GM18517 (cell line): ENCODE data around the gene LRP10.
"Not testable (repeated sequence)": the region's sequence is repeated elsewhere in the genome, so short reads cannot be mapped to it uniquely, and the experiment has no call there.

Source experiments
- ATAC-seq: cut with Tn5 transposase; IDR thresholded peaks from one replicate; pipeline ENCODE4 v1.9.1; 2021; ENCODE audit warnings: mild to moderate bottlenecking, moderate library complexity; ENCODE audit not compliant: unreplicated experiment

The LRP10 gene

DNA sequence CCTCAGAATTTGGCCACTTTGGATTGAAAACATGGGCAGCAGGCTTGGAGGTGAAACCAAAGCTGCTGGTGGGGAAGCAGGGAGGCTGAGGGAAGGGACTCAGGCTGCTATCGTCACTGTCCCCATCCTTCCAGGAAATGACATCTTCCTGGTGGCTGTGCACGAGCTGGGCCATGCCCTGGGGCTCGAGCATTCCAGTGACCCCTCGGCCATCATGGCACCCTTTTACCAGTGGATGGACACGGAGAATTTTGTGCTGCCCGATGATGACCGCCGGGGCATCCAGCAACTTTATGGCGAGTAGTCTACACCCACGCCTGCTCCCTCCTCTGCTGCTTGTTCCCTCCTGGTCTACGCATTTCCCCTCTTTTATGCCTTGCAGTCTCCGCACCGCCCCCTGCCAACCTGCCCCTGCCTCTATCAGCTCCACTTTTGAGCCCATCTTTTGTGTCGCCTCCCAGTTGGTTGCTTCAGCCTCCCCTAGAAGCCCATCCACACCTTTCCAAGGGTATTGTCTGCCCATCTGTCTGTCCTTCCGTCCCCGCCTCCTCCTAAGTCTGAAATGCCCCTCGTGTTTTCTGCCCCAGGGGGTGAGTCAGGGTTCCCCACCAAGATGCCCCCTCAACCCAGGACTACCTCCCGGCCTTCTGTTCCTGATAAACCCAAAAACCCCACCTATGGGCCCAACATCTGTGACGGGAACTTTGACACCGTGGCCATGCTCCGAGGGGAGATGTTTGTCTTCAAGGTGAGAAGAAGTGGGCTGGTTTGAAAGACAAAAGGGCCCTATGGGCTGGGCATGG lies 28.2 kb upstream of the LRP10 start:
- ATAC-seq, result no peak

- ATAC-seq, result no peak
Observed at GRCh38 chr14:22844221-22845102, 27.1 kb upstream of the LRP10 start.

DNA sequence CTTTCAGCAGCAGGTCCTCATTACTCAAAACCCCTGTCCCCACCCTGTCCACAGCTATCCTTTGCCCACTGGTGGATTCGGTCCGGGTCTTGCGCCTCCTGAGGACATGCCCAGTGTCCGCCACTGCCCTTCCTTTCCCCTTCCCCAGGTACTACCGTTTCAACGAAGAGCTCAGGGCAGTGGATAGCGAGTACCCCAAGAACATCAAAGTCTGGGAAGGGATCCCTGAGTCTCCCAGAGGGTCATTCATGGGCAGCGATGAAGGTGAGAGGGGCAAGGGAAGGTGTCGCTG lies 26.5 kb upstream of the LRP10 start:
- ATAC-seq, result no peak

- ATAC-seq, result no peak
Observed at GRCh38 chr14:22845821-22846625, 25.5 kb upstream of the LRP10 start.

DNA sequence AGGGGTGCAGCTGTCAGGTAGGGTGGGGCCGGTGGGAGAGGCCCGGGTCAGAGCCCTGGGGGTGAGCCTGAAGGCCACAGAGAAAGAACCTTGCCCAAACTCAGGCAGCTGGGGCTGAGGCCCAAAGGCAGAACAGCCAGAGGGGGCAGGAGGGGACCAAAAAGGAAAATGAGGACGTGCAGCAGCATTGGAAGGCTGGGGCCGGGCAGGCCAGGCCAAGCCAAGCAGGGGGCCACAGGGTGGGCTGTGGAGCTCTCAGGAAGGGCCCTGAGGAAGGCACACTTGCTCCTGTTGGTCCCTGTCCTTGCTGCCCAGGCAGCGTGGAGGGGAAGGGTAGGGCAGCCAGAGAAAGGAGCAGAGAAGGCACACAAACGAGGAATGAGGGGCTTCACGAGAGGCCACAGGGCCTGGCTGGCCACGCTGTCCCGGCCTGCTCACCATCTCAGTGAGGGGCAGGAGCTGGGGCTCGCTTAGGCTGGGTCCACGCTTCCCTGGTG lies 24.7 kb upstream of the LRP10 start:
- ATAC-seq, result no peak

- ATAC-seq, result no peak
Observed at GRCh38 chr14:22847661-22848341, 23.7 kb upstream of the LRP10 start.

DNA sequence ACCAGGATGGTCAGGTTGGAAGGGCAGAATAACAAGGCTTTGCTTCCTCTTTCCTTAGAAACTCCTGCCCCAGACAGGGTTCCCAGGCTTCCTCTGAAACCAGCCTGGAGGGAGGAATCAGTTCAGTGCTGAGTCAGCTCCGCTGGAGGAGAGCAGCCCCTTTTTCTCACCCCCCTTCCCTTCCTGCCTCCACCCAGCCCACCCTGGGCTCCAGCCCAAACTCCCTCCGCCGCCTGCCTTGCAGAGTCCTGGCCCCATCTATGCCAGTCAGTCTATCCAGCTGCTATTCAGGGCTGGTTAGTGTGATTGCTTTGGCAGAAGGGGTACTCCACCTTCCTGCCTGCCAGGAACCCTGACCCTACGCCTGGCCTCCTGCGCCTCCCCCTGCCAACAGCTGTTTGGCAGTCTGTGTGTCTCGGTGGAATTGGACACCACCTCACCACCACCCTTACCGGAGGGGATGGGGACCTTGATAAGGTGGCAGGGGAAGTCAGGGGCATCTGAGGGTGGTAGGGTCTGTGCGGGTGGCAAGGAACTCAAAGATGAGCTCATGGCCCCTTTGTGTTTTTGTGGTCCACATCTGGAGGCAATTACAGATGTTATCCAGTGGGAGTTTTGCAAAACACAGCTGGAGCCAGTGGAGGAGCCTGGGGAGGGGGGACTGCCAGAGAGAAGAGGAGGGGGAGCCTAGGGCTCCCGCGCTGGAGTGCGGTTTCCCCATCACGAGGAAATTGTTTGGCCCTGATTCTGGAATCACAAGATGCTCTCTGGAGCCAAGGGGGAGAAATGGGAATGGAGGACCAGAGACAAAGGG lies 23.0 kb upstream of the LRP10 start:
- ATAC-seq, result no peak

GRCh38 chr14:22849212-22849819 lies 22.2 kb upstream of the LRP10 start:
- ATAC-seq, result no peak

GRCh38 chr14:22850944-22851764 lies 20.4 kb upstream of the LRP10 start:
- ATAC-seq, result no peak

DNA sequence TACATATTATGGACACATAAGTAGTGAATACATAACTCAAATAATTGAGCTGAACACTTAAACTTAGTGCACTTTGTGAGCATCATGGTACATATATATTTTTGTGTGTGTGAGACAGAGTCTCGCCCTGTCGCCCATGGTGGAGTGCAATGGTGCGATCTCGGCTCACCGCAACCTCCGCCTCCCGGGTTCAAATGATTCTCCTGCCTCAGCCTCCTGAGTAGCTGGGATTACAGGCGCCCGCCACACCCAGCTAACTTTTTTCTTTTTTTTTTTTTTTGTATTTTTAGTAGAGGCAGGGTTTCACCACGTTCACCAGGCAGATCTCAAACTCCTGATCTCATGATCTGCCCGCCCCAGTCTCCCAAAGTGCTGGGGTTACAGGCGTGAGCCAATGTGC lies 19.4 kb upstream of the LRP10 start:
- ATAC-seq, result not testable (repeated sequence)

DNA sequence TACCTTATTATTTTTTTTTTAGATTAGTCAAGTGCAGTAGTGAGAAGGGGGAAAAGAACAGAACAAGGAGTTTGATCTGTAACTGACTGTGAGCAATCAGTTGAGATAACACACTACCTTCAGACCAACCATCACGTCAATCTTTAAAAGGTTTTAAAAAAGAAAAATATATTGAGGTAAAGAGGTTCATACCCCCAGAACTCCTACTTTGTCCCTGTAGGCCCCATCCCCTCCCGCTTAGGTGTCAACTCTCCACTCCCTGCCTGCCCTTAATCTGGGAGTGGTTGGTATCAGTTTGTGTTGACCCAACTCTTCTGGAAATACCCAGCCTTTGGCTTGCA lies 19.0 kb upstream of the LRP10 start:
- ATAC-seq, result no peak

DNA sequence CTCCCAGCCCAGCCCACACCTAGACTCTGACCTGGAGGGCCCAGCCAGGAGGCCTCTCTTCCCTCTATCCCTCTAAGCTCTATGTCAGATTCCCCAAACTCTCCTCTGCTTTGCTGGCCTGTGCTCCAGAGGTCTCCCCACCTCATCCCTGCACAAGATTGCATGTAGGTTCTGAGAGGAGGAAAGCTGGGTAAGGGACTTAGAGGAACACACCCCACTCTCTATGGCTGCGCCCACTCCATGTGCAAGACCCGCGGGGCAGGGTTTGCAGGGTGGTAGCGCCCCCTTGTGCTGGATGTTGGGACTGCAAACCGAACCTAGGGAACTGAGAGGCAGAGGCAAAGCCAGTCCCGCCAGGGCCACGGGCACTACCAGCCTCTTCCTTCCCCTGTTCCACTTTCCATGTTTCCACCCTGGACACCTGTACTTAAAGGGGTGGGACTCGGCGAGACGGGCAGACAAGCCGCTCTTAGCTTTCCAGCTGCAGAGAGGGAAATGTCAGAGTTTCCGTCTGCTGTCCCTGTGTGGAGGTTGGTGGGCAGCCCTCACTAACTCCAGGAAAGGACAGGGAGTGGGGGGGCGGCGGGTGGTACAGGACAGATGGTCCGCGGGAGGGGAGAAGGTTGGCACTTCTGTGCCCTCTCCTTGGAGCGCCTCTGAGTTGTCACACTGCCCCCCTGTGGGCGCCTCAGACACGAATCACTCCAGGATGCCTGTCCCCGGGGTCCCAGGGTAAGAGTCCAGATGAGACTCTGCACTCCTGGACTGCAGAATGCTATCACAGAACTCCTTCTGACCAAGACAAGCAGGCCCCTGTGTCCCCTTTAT lies 18.4 kb upstream of the LRP10 start:
- ATAC-seq, result peak; percentile 63

GRCh38 chr14:22854296-22854695 lies 17.2 kb upstream of the LRP10 start:
- not testable (repeated sequence) for ATAC-seq

DNA sequence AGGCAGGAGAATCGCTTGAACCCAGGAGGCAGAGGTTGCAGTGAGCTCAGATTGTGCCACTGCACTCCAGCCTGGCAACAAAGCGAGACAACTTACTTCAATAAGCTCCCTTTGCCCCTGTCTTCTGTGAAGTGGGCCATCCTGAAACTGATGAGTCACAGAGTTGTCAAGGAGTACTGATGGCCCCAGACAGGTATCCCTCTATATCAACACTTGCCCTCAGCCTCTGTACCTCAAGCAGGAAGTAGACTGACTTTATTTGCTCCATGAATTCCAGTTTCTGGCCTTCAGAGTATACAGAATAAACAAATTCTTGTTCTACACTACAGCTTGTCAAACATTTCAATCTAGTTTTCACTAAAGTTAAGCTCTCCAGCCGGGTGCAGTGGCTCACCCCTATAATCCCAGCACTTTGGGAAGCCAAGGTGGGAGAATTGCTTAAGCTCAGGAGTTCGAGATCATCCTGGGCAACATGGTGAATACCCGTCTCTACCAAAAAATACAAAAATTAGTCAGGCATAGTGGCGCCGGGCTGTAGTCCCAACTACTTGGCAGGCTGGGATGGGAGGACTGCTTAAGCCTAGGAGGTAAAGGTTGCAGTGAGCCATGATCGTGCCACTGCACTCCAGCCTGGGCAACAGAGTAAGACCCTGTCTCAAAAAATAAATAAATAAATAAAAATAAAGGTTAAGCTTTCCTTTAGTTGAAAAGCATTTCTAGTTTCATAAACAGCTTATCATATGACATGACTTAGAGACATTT lies 16.4 kb upstream of the LRP10 start:
- ATAC-seq, result no peak

GRCh38 chr14:22856428-22856827 lies 15.1 kb upstream of the LRP10 start:
- no peak for ATAC-seq

- not testable (repeated sequence) for ATAC-seq
Observed at GRCh38 chr14:22860377-22860776, 11.2 kb upstream of the LRP10 start.

- no peak for ATAC-seq
Observed at GRCh38 chr14:22861651-22862050, 9.9 kb upstream of the LRP10 start.
